ENCODE results near the gene CHMP2A. TPM values are rescaled to one million over a fixed set of nuclear protein-coding genes. Genes with fewer than 3 reads are reported as not detected.

Gene CHMP2A
- total RNA-seq, 2 donors from 2014 or later: 102 to 126 TPM

DNA sequence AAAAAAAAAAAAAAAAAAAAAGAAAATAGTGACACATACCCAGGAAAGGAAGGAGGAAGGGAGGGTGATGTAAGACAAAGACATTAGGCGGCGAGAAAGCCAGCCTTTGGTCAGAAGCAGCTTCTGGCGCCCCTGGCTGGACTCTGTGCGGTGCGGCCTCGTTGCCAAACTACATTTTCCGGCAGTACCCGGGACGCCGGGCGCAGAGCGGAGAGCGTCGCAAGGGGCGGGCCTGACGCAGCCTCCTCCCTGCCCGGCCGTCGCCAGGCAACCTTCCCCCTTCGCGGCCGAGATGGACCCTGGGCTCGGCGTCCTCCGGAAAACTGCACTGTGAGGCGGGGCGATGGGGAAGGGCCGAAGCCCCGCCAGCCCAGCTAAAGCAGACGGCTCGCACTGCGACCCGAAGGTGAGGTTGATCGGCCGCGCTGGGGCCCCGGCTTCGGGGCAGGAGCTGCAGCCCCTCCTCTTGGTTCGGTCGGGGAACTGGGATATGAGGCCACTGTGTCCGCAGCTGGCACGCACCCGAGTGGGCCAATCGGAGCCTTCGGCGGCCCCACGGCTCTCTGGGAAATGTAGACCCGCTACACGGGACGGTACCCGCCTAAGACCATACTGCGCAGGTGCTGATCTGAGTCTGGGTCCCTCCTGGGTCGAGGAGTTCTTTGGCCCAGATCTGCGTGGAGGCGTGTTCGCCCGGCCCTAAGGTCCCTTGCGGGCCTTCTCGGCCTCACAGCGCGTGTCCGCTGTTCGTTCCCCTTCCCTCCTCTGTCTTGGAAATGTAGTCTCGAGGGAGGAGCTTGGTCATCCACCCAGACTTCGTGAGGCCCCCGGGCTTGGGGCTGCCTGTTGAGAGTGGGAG lies 20.5 kb upstream of the CHMP2A start:
- TF ChIP-seq POLR2A (IDR thresholded peaks at IDR 0.05) (peak; percentile 45), POLR2AphosphoS5 (IDR thresholded peaks at IDR 0.05) (peak; percentile 85)
- TF ChIP-seq, protein P1, sequence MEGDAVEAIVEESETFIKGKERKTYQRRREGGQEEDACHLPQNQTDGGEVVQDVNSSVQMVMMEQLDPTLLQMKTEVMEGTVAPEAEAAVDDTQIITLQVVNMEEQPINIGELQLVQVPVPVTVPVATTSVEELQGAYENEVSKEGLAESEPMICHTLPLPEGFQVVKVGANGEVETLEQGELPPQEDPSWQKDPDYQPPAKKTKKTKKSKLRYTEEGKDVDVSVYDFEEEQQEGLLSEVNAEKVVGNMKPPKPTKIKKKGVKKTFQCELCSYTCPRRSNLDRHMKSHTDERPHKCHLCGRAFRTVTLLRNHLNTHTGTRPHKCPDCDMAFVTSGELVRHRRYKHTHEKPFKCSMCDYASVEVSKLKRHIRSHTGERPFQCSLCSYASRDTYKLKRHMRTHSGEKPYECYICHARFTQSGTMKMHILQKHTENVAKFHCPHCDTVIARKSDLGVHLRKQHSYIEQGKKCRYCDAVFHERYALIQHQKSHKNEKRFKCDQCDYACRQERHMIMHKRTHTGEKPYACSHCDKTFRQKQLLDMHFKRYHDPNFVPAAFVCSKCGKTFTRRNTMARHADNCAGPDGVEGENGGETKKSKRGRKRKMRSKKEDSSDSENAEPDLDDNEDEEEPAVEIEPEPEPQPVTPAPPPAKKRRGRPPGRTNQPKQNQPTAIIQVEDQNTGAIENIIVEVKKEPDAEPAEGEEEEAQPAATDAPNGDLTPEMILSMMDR (IDR thresholded peaks at IDR 0.05): peak in 2 of 4 experiments; percentile 20 to 24
- H3K27ac ChIP-seq: peak overlapping the region; percentile 87 to 92
- H3K4me1 ChIP-seq (replicated peaks): peaks cover 7% of the 10 kb centered on the region
- no peaks in the 10 kb centered on the region for H3K27me3 ChIP-seq (replicated peaks; ENCODE audit: insufficient read depth)
- under 1% methylated on average over 53 of the region's 66 CpGs for WGBS
- DNase-seq (ENCODE audit: low spot score): peak; percentile 82
- H3K36me3 ChIP-seq: no peaks in the 10 kb centered on the region
- no peaks in the 10 kb centered on the region for H3K9me3 ChIP-seq
- intact Hi-C loops (cut with DNase I): no loop called here
- H3K4me3 ChIP-seq: peak overlapping the region; percentile 66 to 79

DNA sequence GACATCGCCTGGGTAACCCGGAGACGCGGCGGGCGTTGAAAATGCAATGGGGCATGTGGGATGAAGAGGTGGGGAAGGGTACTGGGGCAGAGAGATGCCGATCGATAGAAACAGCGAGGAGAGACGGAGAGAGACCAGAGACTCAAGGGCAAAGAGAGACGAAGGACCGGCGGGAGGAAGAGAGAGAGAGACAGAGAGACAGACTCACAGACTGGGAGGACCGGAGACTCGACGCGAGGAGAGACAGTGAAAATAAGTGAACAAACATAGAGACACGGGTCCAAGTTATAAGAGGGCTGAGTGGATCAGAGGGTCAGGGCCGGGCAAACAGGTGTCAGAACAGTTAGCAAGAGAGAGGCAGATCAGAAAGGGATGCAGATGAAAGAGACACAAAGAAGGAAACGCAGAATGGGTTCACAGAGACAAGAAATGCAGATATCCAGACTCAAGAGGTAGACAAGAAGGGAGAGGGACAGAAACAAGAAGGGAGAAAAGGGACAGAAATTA lies 18.8 kb upstream of the CHMP2A start:
- H3K4me1 ChIP-seq (replicated peaks): peaks cover 7% of the 10 kb centered on the region
- 2% methylated on average over 20 of the region's 20 CpGs for WGBS
- intact Hi-C loops (cut with DNase I): loop anchor here (2.0 kb wide), 1 partner anchor 15 kb away; the partner anchor contains the start of gene UBE2M

DNA sequence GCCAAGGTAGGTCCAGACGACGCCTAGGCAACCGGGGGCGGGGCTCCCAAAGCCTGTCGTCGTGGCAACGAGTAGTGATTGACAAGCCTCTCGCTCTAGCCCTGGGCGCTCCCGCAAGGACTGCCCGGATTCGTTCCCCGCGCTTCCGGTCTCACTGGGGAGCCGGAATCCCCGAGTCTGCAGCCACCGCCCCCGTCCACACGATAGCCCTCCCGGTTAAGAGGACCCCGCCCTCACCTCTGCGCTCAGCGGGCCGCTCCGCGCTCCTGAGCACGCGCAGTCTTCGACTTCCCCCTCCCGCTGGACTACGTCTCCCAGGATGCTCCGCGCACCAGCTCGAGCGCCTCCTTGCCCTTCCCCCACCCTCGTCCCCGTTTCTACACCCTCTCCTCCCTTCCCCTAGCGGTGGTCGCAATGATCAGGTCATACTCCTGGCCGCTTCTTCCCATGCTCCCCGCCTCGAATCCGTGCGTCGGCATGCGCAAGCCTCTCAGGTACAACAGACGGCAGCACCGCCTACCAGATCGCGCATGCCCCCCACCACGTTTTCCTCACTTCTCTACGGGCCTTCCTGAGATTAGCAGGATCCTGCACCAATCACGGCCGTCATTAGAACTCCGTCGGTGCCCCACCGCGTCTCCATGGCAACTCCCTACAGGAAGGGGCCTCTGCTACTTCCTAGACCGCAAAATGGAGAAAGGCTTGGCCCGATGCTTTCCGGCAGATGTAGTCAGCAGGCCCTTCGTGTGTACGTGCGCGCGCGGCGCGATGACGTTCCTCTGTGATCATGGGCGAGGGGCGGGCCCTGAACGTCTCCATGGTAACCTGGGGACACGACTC lies 18.1 kb upstream of the CHMP2A start, which contains the start of gene MZF1:
TSS of gene MZF1 (minus strand) at position 518 of the 840 bp plus-strand sequence. CDS start 1,946 bp downstream, outside the sequence.
- WGBS: under 1% methylated on average over 75 of the region's 75 CpGs
- peak; percentile 3 for TF ChIP-seq POLR2A (IDR thresholded peaks at IDR 0.05)
- TF ChIP-seq POLR2AphosphoS5 (IDR thresholded peaks at IDR 0.05): peak; percentile 94
- TF ChIP-seq, protein P1 (IDR thresholded peaks at IDR 0.05): peak in 2 of 4 experiments; percentile 27 to 45
- peak within 1 kb of the TSS; percentile 47 to 75 for H3K4me3 ChIP-seq
- peak; percentile 100 for DNase-seq (ENCODE audit: low spot score)
- H3K27ac ChIP-seq: peak within 1 kb of the TSS; percentile 97 to 100
- H3K36me3 ChIP-seq: no peaks in the 10 kb centered on the region
- no peaks in the 10 kb centered on the region for H3K9me3 ChIP-seq
- peaks cover 7% of the 10 kb centered on the region for H3K4me1 ChIP-seq (replicated peaks)
- intact Hi-C loops (cut with DNase I): loop anchor here (2.0 kb wide), 1 partner anchor 14 kb away; the partner anchor contains the start of gene UBE2M
- H3K27me3 ChIP-seq (replicated peaks; ENCODE audit: insufficient read depth): no peaks in the 10 kb centered on the region

More for the DNA sequence above, 18.8 kb upstream of the CHMP2A start:
- peak overlapping the region; percentile 97 to 100 for H3K27ac ChIP-seq
- H3K4me3 ChIP-seq: peak overlapping the region; percentile 47 to 75
- DNase-seq (ENCODE audit: low spot score): no peak
- TF ChIP-seq, protein P1 (IDR thresholded peaks at IDR 0.05): no peak
- TF ChIP-seq POLR2A (IDR thresholded peaks at IDR 0.05) (no peak), POLR2AphosphoS5 (IDR thresholded peaks at IDR 0.05) (no peak)
- H3K36me3 ChIP-seq: no peaks in the 10 kb centered on the region
- H3K9me3 ChIP-seq: no peaks in the 10 kb centered on the region
- H3K27me3 ChIP-seq (replicated peaks; ENCODE audit: insufficient read depth): no peaks in the 10 kb centered on the region

DNA sequence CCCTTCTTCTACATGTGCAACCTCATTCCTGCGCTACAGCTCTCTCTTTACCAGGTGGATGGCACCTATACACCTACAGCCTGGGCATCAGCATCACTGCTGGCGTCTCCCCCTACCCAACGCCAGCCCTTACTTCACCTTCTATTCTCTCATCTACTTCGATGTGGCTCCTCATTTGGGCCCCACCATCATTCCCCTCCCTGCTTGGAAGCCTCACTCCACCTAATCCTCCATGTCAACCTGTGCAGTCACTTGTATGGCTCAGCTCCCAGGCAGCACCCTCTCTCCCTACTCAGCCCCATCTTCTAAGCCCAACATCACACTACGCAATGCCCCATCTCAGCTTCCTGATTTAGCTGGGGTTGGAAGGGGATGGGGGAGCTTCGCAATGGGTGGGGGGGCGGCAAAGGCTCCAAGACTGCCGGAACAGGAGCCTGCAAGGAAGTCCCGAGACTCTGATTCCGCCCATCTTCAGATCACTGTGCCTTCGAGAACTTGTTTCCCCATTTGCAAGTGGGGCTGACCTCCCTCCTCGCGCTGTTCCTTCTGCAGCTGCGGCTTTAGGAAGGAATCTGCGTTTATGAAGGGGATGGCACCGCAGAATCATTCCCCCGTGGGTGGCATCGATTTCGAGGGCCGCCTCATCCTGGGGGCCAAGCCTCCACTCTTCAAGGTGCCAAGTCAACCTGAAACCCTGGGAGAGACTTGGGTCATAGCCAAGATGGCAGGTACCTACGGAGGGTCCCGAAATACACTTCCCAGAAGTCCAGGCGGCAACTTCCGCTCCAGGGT lies 17.3 kb upstream of the CHMP2A start:
- no peak for DNase-seq (ENCODE audit: low spot score)
- intact Hi-C loops (cut with DNase I): loop anchor here (2.0 kb wide), 1 partner anchor 13 kb away; the partner anchor contains the start of gene UBE2M
- 41% methylated on average over 24 of the region's 24 CpGs for WGBS
- no peaks in the 10 kb centered on the region for H3K9me3 ChIP-seq
- H3K27ac ChIP-seq: peak overlapping the region; percentile 97 to 100
- peaks cover 7% of the 10 kb centered on the region for H3K4me1 ChIP-seq (replicated peaks)
- TF ChIP-seq, protein P1 (IDR thresholded peaks at IDR 0.05): no peak
- TF ChIP-seq POLR2AphosphoS5 (IDR thresholded peaks at IDR 0.05): peak; percentile 78
- no peaks in the 10 kb centered on the region for H3K27me3 ChIP-seq (replicated peaks; ENCODE audit: insufficient read depth)
- peak overlapping the region; percentile 47 to 75 for H3K4me3 ChIP-seq
- H3K36me3 ChIP-seq: no peaks in the 10 kb centered on the region

Data from prostate gland (tissue), 2 donors.